Adrenal gland (tissue), 12 donors: Measurements from ENCODE around the gene CCDC81. TPM values are rescaled to one million over a fixed set of nuclear protein-coding genes. Genes with fewer than 3 reads are reported as not detected.
"Not testable (repeated sequence)": the region's sequence is repeated elsewhere in the genome, so short reads cannot be mapped to it uniquely, and the experiment has no call there.

Experiments used
- DNase-seq, 7 donors: peaks; one replicate each; pipeline ENCODE4 v3.0.0-alpha.2; 2019 to 2020
- H3K27ac ChIP-seq, 5 donors: fragments of 200-600 bp; sonication (generic) in 4 of 5; 1 replicate in 3 of 5; 2 replicates in 2 of 5; pipeline versions ENCODE4 v1.5.1 to v1.8.0; 2016 to 2020; ENCODE audit warnings: mild to moderate bottlenecking in 1 of 5
- H3K27me3 ChIP-seq: fragments of 200-600 bp; 2 replicates; pipeline ENCODE4 v1.8.0; 2021
- H3K36me3 ChIP-seq, 2 donors: fragments of 200-600 bp; replicated peaks in 1 of 2; 1 replicate in 1 of 2; 2 replicates in 1 of 2; pipeline versions ENCODE4 v1.5.1 to v1.8.0; 2018 to 2022
- H3K4me1 ChIP-seq, 2 donors: fragments of 200-600 bp; replicated peaks in 1 of 2; 1 replicate in 1 of 2; 2 replicates in 1 of 2; pipeline versions ENCODE4 v1.5.1 to v1.8.0; 2018 to 2021
- H3K4me3 ChIP-seq, 4 donors: fragments of 200-600 bp; sonication (generic) in 3 of 4; one replicate each; pipeline ENCODE4 v1.5.1; 2016 to 2018
- H3K9me3 ChIP-seq, 3 donors: fragments of 200-600 bp; sonication (generic) in 1 of 3; replicated peaks in 1 of 3; 1 replicate in 2 of 3; 2 replicates in 1 of 3; pipeline versions ENCODE4 v1.5.1 to v1.8.0; 2016 to 2021
- POLR2A ChIP-seq, 2 donors: fragments of 450-650 bp; IDR thresholded peaks; one replicate each; pipeline ENCODE4 v1.6.1; 2017; ENCODE audit warnings: antibody characterized with exemption in 2 of 2, mild to moderate bottlenecking in 2 of 2, moderate library complexity in 1 of 2
- WGBS, 4 donors: extraction: QIAGEN DNeasy Blood & Tissue Kit in 2 of 4; methylation state at CpG; one replicate each; pipeline versions ENCODE4 v1.1.5 to v1.1.7; 2013 to 2017; 5-methylcytosine and 5-hydroxymethylcytosine counted together
- intact Hi-C, 2 donors: fragments of 100-400 bp; cut with DNase I; formaldehyde crosslinking; loops; one replicate each; pipeline versions ENCODE4 v1.14.1 to v1.15.0; 2022 to 2023
- polyA plus RNA-seq, 3 donors: library from polyadenylated mRNA; stranded (reverse); fragments of 200-250 nt in 2 of 3; fragments of 350-450 nt in 1 of 3; fragmentation: Illumina TruSeq in 1 of 3; extraction: RNeasy Lipid Tissue Mini Kit (QIAGEN cat#74804) in 1 of 3; gene quantifications; one replicate each; pipeline ENCODE4 v1.2.3, GENCODE V29; 2013 to 2014
- total RNA-seq, 9 donors: library from RNA; depleted of rRNA in 4 of 9; stranded (reverse); fragments of >200 nt in 4 of 9; fragments of 120-200 nt in 1 of 9; fragmentation: NEBNext Ultra II Directional in 1 of 9; extraction: Animal tissue kit (Norgen Biotek cat#: 25700) in 1 of 9; gene quantifications; one replicate each; pipeline versions ENCODE4 v1.1.0 to v1.2.4, GENCODE V29; 2013 to 2023
- TF ChIP-seq, protein P1 (sequence below), 6 experiments: fragments of 450-650 bp in 4 of 6; fragments of 200-600 bp in 2 of 6; sonication (generic) in 1 of 6; IDR thresholded peaks; 1 replicate in 5 of 6; 2 replicates in 1 of 6; pipeline versions ENCODE4 v1.5.1 to v1.8.0; 2016 to 2021; ENCODE audit warnings: antibody characterized with exemption in 6 of 6, mild to moderate bottlenecking in 2 of 6, moderate library complexity in 1 of 6
- donor health status: healthy with polysubstance abuse.
- donor health status: Bipolar disorder and iron deficiency.
- donor health status: DM: yes; HTN: yes; CAD: no.
- donor health status: DM: no; HTN: no; CAD: no.
- donor health status: DM: no; HTN: no; CAD: no.
- donor health status: DM: yes; HTN: yes; CAD: no.

The CCDC81 gene
- total and polyA plus RNA-seq, 12 donors = 0.18 to 3.0 (median 0.69) TPM; not detected in 2

- WGBS, 4 donors = 81 to 87% (median 86%) methylated on average over 12 of the region's 12 CpGs
- H3K4me1 ChIP-seq = no peaks in the 10 kb centered on the region
- H3K4me3 ChIP-seq = no peak overlapping the region
- TF ChIP-seq, protein P1, sequence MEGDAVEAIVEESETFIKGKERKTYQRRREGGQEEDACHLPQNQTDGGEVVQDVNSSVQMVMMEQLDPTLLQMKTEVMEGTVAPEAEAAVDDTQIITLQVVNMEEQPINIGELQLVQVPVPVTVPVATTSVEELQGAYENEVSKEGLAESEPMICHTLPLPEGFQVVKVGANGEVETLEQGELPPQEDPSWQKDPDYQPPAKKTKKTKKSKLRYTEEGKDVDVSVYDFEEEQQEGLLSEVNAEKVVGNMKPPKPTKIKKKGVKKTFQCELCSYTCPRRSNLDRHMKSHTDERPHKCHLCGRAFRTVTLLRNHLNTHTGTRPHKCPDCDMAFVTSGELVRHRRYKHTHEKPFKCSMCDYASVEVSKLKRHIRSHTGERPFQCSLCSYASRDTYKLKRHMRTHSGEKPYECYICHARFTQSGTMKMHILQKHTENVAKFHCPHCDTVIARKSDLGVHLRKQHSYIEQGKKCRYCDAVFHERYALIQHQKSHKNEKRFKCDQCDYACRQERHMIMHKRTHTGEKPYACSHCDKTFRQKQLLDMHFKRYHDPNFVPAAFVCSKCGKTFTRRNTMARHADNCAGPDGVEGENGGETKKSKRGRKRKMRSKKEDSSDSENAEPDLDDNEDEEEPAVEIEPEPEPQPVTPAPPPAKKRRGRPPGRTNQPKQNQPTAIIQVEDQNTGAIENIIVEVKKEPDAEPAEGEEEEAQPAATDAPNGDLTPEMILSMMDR (IDR thresholded peaks at IDR 0.05) = no peak
- TF ChIP-seq POLR2A (IDR thresholded peaks at IDR 0.05) = no peak
- no peaks in the 10 kb centered on the region for H3K27me3 ChIP-seq
- peaks cover 0 to 5% (median 0%) of the 10 kb centered on the region in 3 donors for H3K9me3 ChIP-seq
- no peak for DNase-seq
- no peaks in the 10 kb centered on the region for H3K36me3 ChIP-seq
- intact Hi-C loops = no loop called here
- H3K27ac ChIP-seq = no peak overlapping the region
Measured at GRCh38 chr11:86422371-86422770, 47.7 kb downstream of the CCDC81 start.

DNA sequence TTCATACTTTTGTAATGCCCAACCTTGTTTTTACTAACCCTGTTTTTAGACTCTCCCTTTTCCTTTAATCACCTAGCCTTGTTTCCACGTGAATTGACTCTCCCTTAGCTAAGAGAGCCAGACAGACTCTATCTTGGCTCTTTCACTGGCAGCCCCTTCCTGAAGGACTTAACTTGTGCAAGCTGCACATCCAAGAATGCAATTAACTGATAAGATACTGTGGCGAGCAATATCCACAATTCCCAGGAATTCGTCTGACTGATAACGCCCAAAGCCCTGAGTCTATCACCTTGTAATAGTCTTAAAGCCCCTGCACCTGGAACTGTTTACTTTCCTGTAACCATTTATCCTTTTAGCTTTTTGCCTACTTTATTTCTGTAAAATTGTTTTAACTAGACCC lies 48.8 kb downstream of the CCDC81 start:
- H3K36me3 ChIP-seq, DNase-seq, H3K4me3 ChIP-seq, H3K4me1 ChIP-seq, H3K9me3 ChIP-seq, H3K27me3 ChIP-seq, intact Hi-C loops, H3K27ac ChIP-seq: not testable (repeated sequence)
- WGBS, 4 donors = 48 to 57% (median 52%) methylated on average over 4 of the region's 4 CpGs

- intact Hi-C loops = no loop called here
- Histone ChIP-seq H3K27ac (no peak overlapping the region), H3K9me3 (peaks cover 0 to 7% (median 5%) of the 10 kb centered on the region in 3 donors), H3K27me3 (no peaks in the 10 kb centered on the region), H3K4me3 (no peak overlapping the region), H3K4me1 (no peaks in the 10 kb centered on the region), H3K36me3 (no peaks in the 10 kb centered on the region)
- no peak for DNase-seq
- TF ChIP-seq POLR2A (IDR thresholded peaks at IDR 0.05) = no peak
- TF ChIP-seq, protein P1 (IDR thresholded peaks at IDR 0.05) = no peak
Measured at GRCh38 chr11:86427441-86427840, 52.8 kb downstream of the CCDC81 start.

GRCh38 chr11:86431258-86431657 lies 56.6 kb downstream of the CCDC81 start:
- Histone ChIP-seq H3K4me1 (no peaks in the 10 kb centered on the region), H3K36me3 (no peaks in the 10 kb centered on the region), H3K27me3 (no peaks in the 10 kb centered on the region), H3K4me3 (no peak overlapping the region), H3K9me3 (peaks cover 0 to 7% (median 2%) of the 10 kb centered on the region in 3 donors), H3K27ac (no peak overlapping the region)
- TF ChIP-seq, protein P1 (IDR thresholded peaks at IDR 0.05) = no peak
- TF ChIP-seq POLR2A (IDR thresholded peaks at IDR 0.05) = no peak
- DNase-seq = no peak
- WGBS, 4 donors = 81 to 95% (median 90%) methylated on average over 36 to 37 of the region's 37 CpGs
- intact Hi-C loops = no loop called here

GRCh38 chr11:86433361-86434095 lies 58.8 kb downstream of the CCDC81 start:
- not testable (repeated sequence) for H3K27ac ChIP-seq

More at GRCh38 chr11:86433361-86434095, 58.8 kb downstream of the CCDC81 start:
- DNase-seq, H3K27me3 ChIP-seq, H3K4me1 ChIP-seq, intact Hi-C loops, H3K4me3 ChIP-seq, H3K36me3 ChIP-seq, H3K9me3 ChIP-seq: not testable (repeated sequence)
- 97 to 100% (median 98%) methylated on average over 4 to 38 of the region's 38 CpGs for WGBS, 4 donors
